ENCODE data around the gene DSTN. TPM values are rescaled to one million over a fixed set of nuclear protein-coding genes. Genes with fewer than 3 reads are reported as not detected.
A peak's percentile ranks its signal among the peaks of the same experiment; 100 is the strongest.

DSTN gene
- total RNA-seq, 4 donors from 2014 or later: 280 to 589 (median 373) TPM

GRCh38 chr20:17655286-17655651 is 85.4 kb downstream of the DSTN start:
- no peak for DNase-seq
- no peak overlapping the region for H3K4me3 ChIP-seq
- TF ChIP-seq POLR2AphosphoS5 (IDR thresholded peaks at IDR 0.05): no peak
- TF ChIP-seq EP300 (IDR thresholded peaks at IDR 0.05; ENCODE audit: low read depth): no peak
- no peak for TF ChIP-seq POLR2A (IDR thresholded peaks at IDR 0.05)
- H3K27me3 ChIP-seq: no peaks in the 10 kb centered on the region
- peaks cover 0 to 17% (median 5%) of the 10 kb centered on the region in 4 donors for H3K36me3 ChIP-seq
- H3K27ac ChIP-seq: peak overlapping the region in 1 of 4 donors; percentile 4
- intact Hi-C loops (cut with DNase I; ENCODE audit: low total_unique reads) (no loop called here), in situ Hi-C loops (cut with MboI; ENCODE audit: low pct_ligation_motif_present in 1 of 4, low pct_unique_long_range_greater_than_20kb in 1 of 4, low sequenced_read_pairs in 3 of 4) (loop anchor here in 2 of 4 donors (25.0 kb wide), 2 partner anchors 257 to 282 kb away; no protein-coding TSS in a partner anchor)
- H3K9me3 ChIP-seq: no peaks in the 10 kb centered on the region
- 87 to 88% methylated on average over 4 to 7 of the region's 7 CpGs for WGBS, 2 donors (ENCODE audit: low coverage in 1 of 2)
- H3K4me1 ChIP-seq: peaks cover 6 to 31% (median 24%) of the 10 kb centered on the region in 4 donors

GRCh38 chr20:17655865-17656479 is 86.1 kb downstream of the DSTN start:
- Histone ChIP-seq H3K9me3 (no peaks in the 10 kb centered on the region), H3K27ac (no peak overlapping the region), H3K36me3 (peaks cover 0 to 18% (median 5%) of the 10 kb centered on the region in 4 donors), H3K27me3 (no peaks in the 10 kb centered on the region), H3K4me1 (peaks cover 6 to 30% (median 20%) of the 10 kb centered on the region in 4 donors), H3K4me3 (no peak overlapping the region)
- no peak for TF ChIP-seq POLR2AphosphoS5 (IDR thresholded peaks at IDR 0.05)
- TF ChIP-seq POLR2A (IDR thresholded peaks at IDR 0.05): no peak
- no peak for TF ChIP-seq CTCF (IDR thresholded peaks at IDR 0.05)
- no peak for TF ChIP-seq EP300 (IDR thresholded peaks at IDR 0.05; ENCODE audit: low read depth)
- in situ Hi-C loops (cut with MboI; ENCODE audit: low pct_ligation_motif_present in 1 of 4, low pct_unique_long_range_greater_than_20kb in 1 of 4, low sequenced_read_pairs in 3 of 4): loop anchor here in 2 of 4 donors (25.0 kb wide), 2 partner anchors 256 to 281 kb away; no protein-coding TSS in a partner anchor
- intact Hi-C loops (cut with DNase I; ENCODE audit: low total_unique reads): no loop called here
- WGBS, 2 donors (ENCODE audit: low coverage in 1 of 2): 75 to 85% methylated on average over 7 to 11 of the region's 11 CpGs
- DNase-seq: no peak

- no peak for DNase-seq
- WGBS, 2 donors (ENCODE audit: low coverage in 1 of 2): 73 to 77% methylated on average over 3 to 9 of the region's 9 CpGs
- in situ Hi-C loops (cut with MboI; ENCODE audit: low pct_ligation_motif_present in 1 of 4, low pct_unique_long_range_greater_than_20kb in 1 of 4, low sequenced_read_pairs in 3 of 4): loop anchor here in 2 of 4 donors (25.0 kb wide), 2 partner anchors 255 to 280 kb away; no protein-coding TSS in a partner anchor
- peaks cover 0 to 18% (median 5%) of the 10 kb centered on the region in 4 donors for H3K36me3 ChIP-seq
- H3K4me1 ChIP-seq: peaks cover 11 to 32% (median 16%) of the 10 kb centered on the region in 4 donors
- H3K27ac ChIP-seq: no peak overlapping the region
- TF ChIP-seq EP300 (IDR thresholded peaks at IDR 0.05; ENCODE audit: low read depth): no peak
- no peak for TF ChIP-seq POLR2A (IDR thresholded peaks at IDR 0.05)
- TF ChIP-seq POLR2AphosphoS5 (IDR thresholded peaks at IDR 0.05): no peak
- intact Hi-C loops (cut with DNase I; ENCODE audit: low total_unique reads): no loop called here
- no peak overlapping the region for H3K4me3 ChIP-seq
- no peaks in the 10 kb centered on the region for H3K27me3 ChIP-seq
- no peaks in the 10 kb centered on the region for H3K9me3 ChIP-seq
Observed at GRCh38 chr20:17657079-17657825, 87.4 kb downstream of the DSTN start.

GRCh38 chr20:17657898-17658647 is 88.2 kb downstream of the DSTN start:
- Histone ChIP-seq H3K27me3 (no peaks in the 10 kb centered on the region), H3K9me3 (no peaks in the 10 kb centered on the region), H3K27ac (no peak overlapping the region), H3K4me3 (no peak overlapping the region), H3K4me1 (peaks cover 11 to 37% (median 20%) of the 10 kb centered on the region in 4 donors), H3K36me3 (peaks cover 0 to 18% (median 5%) of the 10 kb centered on the region in 4 donors)
- TF ChIP-seq POLR2AphosphoS5 (IDR thresholded peaks at IDR 0.05): no peak
- TF ChIP-seq CTCF (IDR thresholded peaks at IDR 0.05): no peak
- no peak for TF ChIP-seq POLR2A (IDR thresholded peaks at IDR 0.05)
- DNase-seq: no peak
- intact Hi-C loops (cut with DNase I; ENCODE audit: low total_unique reads) (no loop called here), in situ Hi-C loops (cut with MboI; ENCODE audit: low pct_ligation_motif_present in 1 of 4, low pct_unique_long_range_greater_than_20kb in 1 of 4, low sequenced_read_pairs in 3 of 4) (loop anchor here in 2 of 4 donors (25.0 kb wide), 2 partner anchors 254 to 279 kb away; no protein-coding TSS in a partner anchor)
- WGBS, 2 donors (ENCODE audit: low coverage in 1 of 2): 92 to 93% methylated on average over 6 to 9 of the region's 9 CpGs

Data from transverse colon (tissue), 4 donors.